GM20000 (cell line): Measurements from ENCODE around the gene KIAA0513.
A peak's percentile ranks its signal among the peaks of the same experiment; 100 is the strongest.

Experiments
- DNase-seq: peaks from one replicate; pipeline ENCODE4 v3.0.0; 2012; ENCODE audit warnings: low spot score
- CTCF ChIP-seq: IDR thresholded peaks from 2 replicates; pipeline ENCODE4 v1.5.1; 2012; ENCODE audit warnings: mild to moderate bottlenecking, control low read depth; ENCODE audit errors: extremely low read depth, missing control alignments

KIAA0513 gene

GRCh38 chr16:85025781-85026653 lies 1.6 kb upstream of the KIAA0513 start:
- TF ChIP-seq CTCF, result no peak

GRCh38 chr16:85026703-85027102 lies 892 bp upstream of the KIAA0513 start:
- TF ChIP-seq CTCF, result no peak
- no peak for DNase-seq

More at GRCh38 chr16:85025781-85026653, 1.6 kb upstream of the KIAA0513 start:
- no peak for DNase-seq

GRCh38 chr16:85027958-85028684 lies 526 bp downstream of the KIAA0513 start:
- DNase-seq, result no peak
- peak; percentile 20 for TF ChIP-seq CTCF

- peak; percentile 68 for DNase-seq
- no peak for TF ChIP-seq CTCF
These were observed 1.3 kb downstream of the KIAA0513 start for GRCh38 chr16:85028685-85029407.

- no peak for TF ChIP-seq CTCF
- peak; percentile 74 for DNase-seq
These were observed 1.8 kb downstream of the KIAA0513 start for GRCh38 chr16:85029408-85029784.

GRCh38 chr16:85029981-85030401 lies 2.4 kb downstream of the KIAA0513 start:
- TF ChIP-seq CTCF, result no peak
- no peak for DNase-seq
